A549 (cell line): ENCODE data around the gene TUBGCP6.

ENCODE experiments used
- CBX8 ChIP-seq: fragments of 200-600 bp; sonication (generic); IDR thresholded peaks from 2 replicates; pipeline ENCODE4 v1.6.1; 2016
- POLR2A ChIP-seq: IDR thresholded peaks from 2 replicates; pipeline ENCODE4 v1.6.1; 2012; ENCODE audit warnings: mild to moderate bottlenecking, low read length
- TP53 ChIP-seq: fragments of 250-450 bp; sonication (Bioruptor Pico); IDR thresholded peaks from 2 replicates; pipeline ENCODE4 v1.5.0; 2021; ENCODE audit warnings: mild to moderate bottlenecking, moderate library complexity
- USF2 ChIP-seq: fragments of 450-650 bp; IDR thresholded peaks from 2 replicates; pipeline ENCODE4 v1.6.1; 2014; ENCODE audit warnings: antibody characterized with exemption
- TF ChIP-seq, protein P1 (sequence below): IDR thresholded peaks from 2 replicates; pipeline ENCODE4 v1.6.1; 2012
- TF ChIP-seq, protein P2 (sequence below): fragments of >200 bp; sonication (Bioruptor Twin); formaldehyde crosslinking; IDR thresholded peaks from 3 replicates; pipeline ENCODE4 v1.5.1; 2016

DNA sequence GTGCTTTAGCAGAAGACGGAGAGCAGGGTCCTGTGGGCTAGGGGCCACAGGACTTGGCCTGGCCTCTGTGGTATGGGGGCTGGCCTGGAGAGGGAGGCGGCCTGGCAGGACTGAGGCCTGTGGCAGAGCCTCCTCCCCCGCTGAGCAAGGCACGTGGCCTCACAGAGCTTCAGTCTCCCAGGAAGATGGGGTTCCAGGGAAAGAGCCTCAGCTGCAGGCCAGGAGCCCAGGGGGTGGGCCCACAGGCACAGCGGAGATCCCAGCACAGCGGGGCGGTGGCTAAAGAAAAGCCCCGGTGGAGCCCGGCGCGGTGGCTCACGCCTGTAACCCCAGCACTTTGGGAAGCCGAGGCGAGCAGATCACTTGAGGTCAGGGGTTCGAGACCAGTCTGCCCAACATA, 14.5 kb upstream of the TUBGCP6 start:
- TF ChIP-seq, protein P1, sequence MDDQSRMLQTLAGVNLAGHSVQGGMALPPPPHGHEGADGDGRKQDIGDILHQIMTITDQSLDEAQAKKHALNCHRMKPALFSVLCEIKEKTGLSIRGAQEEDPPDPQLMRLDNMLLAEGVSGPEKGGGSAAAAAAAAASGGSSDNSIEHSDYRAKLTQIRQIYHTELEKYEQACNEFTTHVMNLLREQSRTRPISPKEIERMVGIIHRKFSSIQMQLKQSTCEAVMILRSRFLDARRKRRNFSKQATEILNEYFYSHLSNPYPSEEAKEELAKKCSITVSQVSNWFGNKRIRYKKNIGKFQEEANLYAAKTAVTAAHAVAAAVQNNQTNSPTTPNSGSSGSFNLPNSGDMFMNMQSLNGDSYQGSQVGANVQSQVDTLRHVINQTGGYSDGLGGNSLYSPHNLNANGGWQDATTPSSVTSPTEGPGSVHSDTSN: no peak
- no peak for TF ChIP-seq TP53 (CRISPR knock-in tag)
- TF ChIP-seq, protein P2, sequence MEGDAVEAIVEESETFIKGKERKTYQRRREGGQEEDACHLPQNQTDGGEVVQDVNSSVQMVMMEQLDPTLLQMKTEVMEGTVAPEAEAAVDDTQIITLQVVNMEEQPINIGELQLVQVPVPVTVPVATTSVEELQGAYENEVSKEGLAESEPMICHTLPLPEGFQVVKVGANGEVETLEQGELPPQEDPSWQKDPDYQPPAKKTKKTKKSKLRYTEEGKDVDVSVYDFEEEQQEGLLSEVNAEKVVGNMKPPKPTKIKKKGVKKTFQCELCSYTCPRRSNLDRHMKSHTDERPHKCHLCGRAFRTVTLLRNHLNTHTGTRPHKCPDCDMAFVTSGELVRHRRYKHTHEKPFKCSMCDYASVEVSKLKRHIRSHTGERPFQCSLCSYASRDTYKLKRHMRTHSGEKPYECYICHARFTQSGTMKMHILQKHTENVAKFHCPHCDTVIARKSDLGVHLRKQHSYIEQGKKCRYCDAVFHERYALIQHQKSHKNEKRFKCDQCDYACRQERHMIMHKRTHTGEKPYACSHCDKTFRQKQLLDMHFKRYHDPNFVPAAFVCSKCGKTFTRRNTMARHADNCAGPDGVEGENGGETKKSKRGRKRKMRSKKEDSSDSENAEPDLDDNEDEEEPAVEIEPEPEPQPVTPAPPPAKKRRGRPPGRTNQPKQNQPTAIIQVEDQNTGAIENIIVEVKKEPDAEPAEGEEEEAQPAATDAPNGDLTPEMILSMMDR: no peak
- no peak for TF ChIP-seq POLR2A
- no peak for TF ChIP-seq USF2
- no peak for TF ChIP-seq CBX8
